Vagina (tissue), 2 donors: ENCODE measurements around the gene RGS6. TPM values are rescaled to one million over a fixed set of nuclear protein-coding genes. Genes with fewer than 3 reads are reported as not detected.

ENCODE experiments used
- DNase-seq, 2 donors: peaks; one replicate each; pipeline ENCODE4 v3.0.0-alpha.2; 2017; ENCODE audit errors: extremely low spot score in 2 of 2
- H3K27ac ChIP-seq: fragments of 200-600 bp; sonication (generic); one replicate; pipeline ENCODE4 v1.5.1; 2019
- H3K27me3 ChIP-seq: fragments of 200-600 bp; sonication (generic); one replicate; pipeline ENCODE4 v1.5.1; 2019
- H3K36me3 ChIP-seq, 2 donors: fragments of 200-600 bp; sonication (generic); one replicate each; pipeline ENCODE4 v1.5.1; 2017 to 2019
- H3K4me1 ChIP-seq: fragments of 200-600 bp; sonication (generic); one replicate; pipeline ENCODE4 v1.5.1; 2019
- H3K4me3 ChIP-seq, 2 donors: fragments of 200-600 bp; sonication (generic); 1 replicate in 1 of 2; 2 replicates in 1 of 2; pipeline ENCODE4 v1.5.1; 2016 to 2019
- H3K9me3 ChIP-seq: fragments of 200-600 bp; sonication (generic); one replicate; pipeline ENCODE4 v1.5.1; 2019
- CTCF ChIP-seq, 3 experiments: fragments of 450-650 bp in 2 of 3; fragments of 200-600 bp in 1 of 3; sonication (generic) in 1 of 3; IDR thresholded peaks; one replicate each; pipeline ENCODE4 v1.5.1; 2017 to 2019; ENCODE audit warnings: antibody characterized with exemption in 3 of 3, mild to moderate bottlenecking in 2 of 3, moderate library complexity in 2 of 3
- POLR2A ChIP-seq, 2 donors: fragments of 450-650 bp; IDR thresholded peaks; one replicate each; pipeline ENCODE4 v1.6.1; 2017; ENCODE audit warnings: antibody characterized with exemption in 2 of 2, mild to moderate bottlenecking in 2 of 2, moderate library complexity in 2 of 2
- POLR2AphosphoS5 ChIP-seq, 2 donors: sonication (generic); formaldehyde crosslinking; IDR thresholded peaks; one replicate each; pipeline ENCODE4 v1.9.0; 2017; ENCODE audit warnings: antibody characterized with exemption in 2 of 2, mild to moderate bottlenecking in 2 of 2, low read depth in 1 of 2; ENCODE audit not compliant: insufficient read depth in 1 of 2
- intact Hi-C: fragments of 100-400 bp; cut with DNase I; formaldehyde crosslinking; loops from one replicate; pipeline ENCODE4 v1.15.1; 2023
- total RNA-seq: library from RNA; depleted of rRNA; stranded (reverse); fragments of >200 nt; gene quantifications from one replicate; pipeline ENCODE4 v1.2.3, GENCODE V29; 2016

Gene RGS6
- total RNA-seq, 1 donor from 2014 or later, result 2.0 TPM

GRCh38 chr14:72104011-72104613, 171.9 kb downstream of the RGS6 start:
- intact Hi-C loops, result no loop called here
- no peak for DNase-seq
- Histone ChIP-seq H3K27me3 (no peaks in the 10 kb centered on the region), H3K4me3 (no peak overlapping the region), H3K36me3 (no peaks in the 10 kb centered on the region), H3K4me1 (no peaks in the 10 kb centered on the region), H3K9me3 (no peaks in the 10 kb centered on the region), H3K27ac (no peak overlapping the region)
- no peak for TF ChIP-seq POLR2A (IDR thresholded peaks at IDR 0.05)
- TF ChIP-seq POLR2AphosphoS5 (IDR thresholded peaks at IDR 0.05; ENCODE audit: insufficient read depth in 1 of 2, low read depth in 1 of 2), result no peak
- TF ChIP-seq CTCF (IDR thresholded peaks at IDR 0.05), result no peak

GRCh38 chr14:72111911-72112310, 179.7 kb downstream of the RGS6 start:
- TF ChIP-seq POLR2AphosphoS5 (IDR thresholded peaks at IDR 0.05; ENCODE audit: insufficient read depth in 1 of 2, low read depth in 1 of 2) (no peak), CTCF (IDR thresholded peaks at IDR 0.05) (no peak), POLR2A (IDR thresholded peaks at IDR 0.05) (no peak)
- no peak overlapping the region for H3K4me3 ChIP-seq

GRCh38 chr14:72118841-72119240, 186.6 kb downstream of the RGS6 start:
- H3K4me1 ChIP-seq, result no peaks in the 10 kb centered on the region
- DNase-seq, result no peak
- H3K4me3 ChIP-seq, result no peak overlapping the region
- H3K9me3 ChIP-seq, result no peaks in the 10 kb centered on the region
- no peaks in the 10 kb centered on the region for H3K27me3 ChIP-seq
- no peak overlapping the region for H3K27ac ChIP-seq
- TF ChIP-seq POLR2AphosphoS5 (IDR thresholded peaks at IDR 0.05; ENCODE audit: insufficient read depth in 1 of 2, low read depth in 1 of 2), result no peak
- no peak for TF ChIP-seq CTCF (IDR thresholded peaks at IDR 0.05)
- TF ChIP-seq POLR2A (IDR thresholded peaks at IDR 0.05), result no peak
- intact Hi-C loops, result no loop called here
- no peaks in the 10 kb centered on the region for H3K36me3 ChIP-seq

More at GRCh38 chr14:72111911-72112310, 179.7 kb downstream of the RGS6 start:
- Histone ChIP-seq H3K27me3 (no peaks in the 10 kb centered on the region), H3K27ac (no peak overlapping the region), H3K4me1 (no peaks in the 10 kb centered on the region), H3K9me3 (no peaks in the 10 kb centered on the region), H3K36me3 (no peaks in the 10 kb centered on the region)
- DNase-seq, result no peak
- intact Hi-C loops, result no loop called here

DNA sequence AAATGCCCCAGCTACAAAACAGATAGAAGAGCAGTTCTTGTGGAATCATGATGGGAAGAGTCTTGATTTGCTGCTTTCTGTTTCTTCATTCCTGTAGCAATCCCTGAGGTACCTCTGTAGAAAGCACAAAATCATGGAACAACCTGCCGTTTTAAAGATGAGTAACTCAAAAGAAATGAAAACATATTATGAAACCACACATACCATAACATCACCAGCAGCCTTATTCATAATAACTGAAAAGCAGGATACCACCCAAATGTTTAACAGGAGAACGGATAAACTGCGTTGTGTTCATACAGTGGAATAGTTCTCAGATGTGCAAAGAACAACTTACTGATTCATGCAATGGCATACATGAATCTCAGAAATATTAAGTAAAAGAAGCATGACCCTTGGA, 188.1 kb downstream of the RGS6 start:
- TF ChIP-seq POLR2AphosphoS5 (IDR thresholded peaks at IDR 0.05; ENCODE audit: insufficient read depth in 1 of 2, low read depth in 1 of 2), result no peak
- TF ChIP-seq POLR2A (IDR thresholded peaks at IDR 0.05), result no peak
- TF ChIP-seq CTCF (IDR thresholded peaks at IDR 0.05), result no peak
- no peak overlapping the region for H3K27ac ChIP-seq
- DNase-seq, result no peak
- H3K4me1 ChIP-seq, result no peaks in the 10 kb centered on the region
- H3K36me3 ChIP-seq, result no peaks in the 10 kb centered on the region
- H3K4me3 ChIP-seq, result no peak overlapping the region
- intact Hi-C loops, result no loop called here
- H3K9me3 ChIP-seq, result no peaks in the 10 kb centered on the region
- no peaks in the 10 kb centered on the region for H3K27me3 ChIP-seq

DNA sequence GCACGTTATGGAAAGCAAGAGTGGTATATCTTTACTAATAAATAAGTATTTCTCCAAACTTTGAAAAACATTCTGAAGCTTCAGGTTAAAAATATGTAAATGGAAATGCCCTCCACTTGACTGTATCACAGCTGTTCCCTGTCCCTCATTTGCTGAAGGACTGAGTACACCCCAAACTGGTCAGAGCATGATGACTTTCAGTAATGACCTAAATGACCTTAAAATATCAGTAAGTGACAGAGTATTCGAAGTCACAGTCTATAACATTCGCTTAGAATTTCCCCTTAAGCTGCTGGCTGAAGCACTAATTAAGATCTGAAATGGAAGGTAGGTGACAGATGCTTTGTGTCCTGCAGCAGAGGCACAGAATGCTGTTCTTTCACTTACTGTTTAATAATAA, 191.5 kb downstream of the RGS6 start:
- TF ChIP-seq CTCF (IDR thresholded peaks at IDR 0.05) (no peak), POLR2A (IDR thresholded peaks at IDR 0.05) (no peak), POLR2AphosphoS5 (IDR thresholded peaks at IDR 0.05; ENCODE audit: insufficient read depth in 1 of 2, low read depth in 1 of 2) (no peak)
- H3K9me3 ChIP-seq, result no peaks in the 10 kb centered on the region
- H3K4me1 ChIP-seq, result no peaks in the 10 kb centered on the region
- no peak overlapping the region for H3K27ac ChIP-seq
- H3K36me3 ChIP-seq, result no peaks in the 10 kb centered on the region
- intact Hi-C loops, result no loop called here
- H3K27me3 ChIP-seq, result no peaks in the 10 kb centered on the region
- H3K4me3 ChIP-seq, result no peak overlapping the region
- DNase-seq, result no peak
